Lower leg skin (tissue), 3 donors: ENCODE measurements around the gene TRAPPC2L.

Experiments
- CTCF ChIP-seq, 3 donors: fragments of 450-650 bp; IDR thresholded peaks; one replicate each; pipeline ENCODE4 v1.5.1; 2016; ENCODE audit warnings: antibody characterized with exemption in 3 of 3, mild to moderate bottlenecking in 3 of 3, moderate library complexity in 2 of 3
- POLR2A ChIP-seq, 2 donors: fragments of 450-650 bp; IDR thresholded peaks; one replicate each; pipeline ENCODE4 v1.6.1; 2016 to 2017; ENCODE audit warnings: antibody characterized with exemption in 2 of 2, mild to moderate bottlenecking in 1 of 2, moderate library complexity in 1 of 2

GRCh38 chr16:88830258-88830657 lies 26.7 kb upstream of the TRAPPC2L start:
- TF ChIP-seq CTCF (IDR thresholded peaks at IDR 0.05), result no peak
- TF ChIP-seq POLR2A (IDR thresholded peaks at IDR 0.05), result no peak
